ENCODE measurements around the gene AFAP1. TPM values are rescaled to one million over a fixed set of nuclear protein-coding genes. Genes with fewer than 3 reads are reported as not detected.
A peak's percentile ranks its signal among the peaks of the same experiment; 100 is the strongest.

The AFAP1 gene
- total and polyA plus RNA-seq, 2 donors (not counting 1 experiment from before 2014, with no cell fraction given), result 0.03 to 0.44 TPM

- CTCF ChIA-PET, result interaction anchor here (1.0 kb wide), 1 partner anchor 9 kb away, joined by 3 read pairs; no protein-coding TSS in a partner anchor
- Mint-ChIP-seq H3K4me1 (peaks cover 4% of the 10 kb centered on the region), H3K27me3 (no peaks in the 10 kb centered on the region), H3K27ac (no peak overlapping the region), H3K9me3 (ENCODE audit: insufficient read depth) (no peaks in the 10 kb centered on the region), H3K4me3 (peak overlapping the region; percentile 54)
- no peak overlapping the region for H3K4me2 ChIP-seq (replicated peaks; ENCODE audit: low read depth, low read length, poor library complexity, severe bottlenecking)
- POLR2A ChIA-PET, result no interaction called here
- no peaks in the 10 kb centered on the region for H4K20me1 ChIP-seq (ENCODE audit: control insufficient read depth, insufficient read depth, low read length, poor library complexity, severe bottlenecking)
- 95% methylated on average over 6 of the region's 7 CpGs for WGBS (ENCODE audit: insufficient coverage)
- no peak overlapping the region for H3K4me3 ChIP-seq (ENCODE audit: control extremely low read depth in 1 of 5, extremely low read depth in 1 of 5, insufficient read depth in 1 of 5, low read depth in 2 of 5, low read length in 4 of 5)
- no peaks in the 10 kb centered on the region for H3K36me3 ChIP-seq (replicated peaks in 1 of 2; ENCODE audit: control extremely low read depth in 1 of 2, control insufficient read depth in 1 of 2, extremely low read depth in 1 of 2, insufficient read depth in 2 of 2, low read length in 1 of 2)
- no peaks in the 10 kb centered on the region for H3K79me2 ChIP-seq (ENCODE audit: control insufficient read depth, insufficient read depth, low read length)
- no peak overlapping the region for H3K27ac ChIP-seq (ENCODE audit: low read length in 2 of 2)
- TF ChIP-seq EZH2 (IDR thresholded peaks at IDR 0.05; ENCODE audit: borderline replicate concordance, insufficient read depth, low read depth, low read length, poor library complexity, severe bottlenecking) (no peak), CTCF (IDR thresholded peaks at IDR 0.05) (no peak)
- H3K4me1 ChIP-seq (ENCODE audit: control insufficient read depth in 2 of 2, insufficient read depth in 2 of 2, low read length in 2 of 2), result no peaks in the 10 kb centered on the region
- DNase-seq, result no peak
- H2AFZ ChIP-seq (ENCODE audit: insufficient read depth, low read depth, low read length, poor library complexity, severe bottlenecking), result no peak overlapping the region
- intact Hi-C loops (cut with micrococcal nuclease), result no loop called here
- H3K27me3 ChIP-seq (replicated peaks in 1 of 4; ENCODE audit: control extremely low read depth in 1 of 4, control insufficient read depth in 3 of 4, insufficient read depth in 4 of 4, low read length in 3 of 4), result no peaks in the 10 kb centered on the region
- H3K9me3 ChIP-seq (ENCODE audit: control extremely low read depth in 1 of 3, control insufficient read depth in 2 of 3, insufficient read depth in 1 of 3, low read length in 2 of 3), result peaks cover 0 to 2% (median 0%) of the 10 kb centered on the region in 3 donors
- H3K9ac ChIP-seq (ENCODE audit: low read length), result no peak overlapping the region
- no peak for ATAC-seq (ENCODE audit: low read depth)
Observed at GRCh38 chr4:7759635-7760034, 180.0 kb downstream of the AFAP1 start.

- H3K27me3 Mint-ChIP-seq, result peaks cover under 1% of the 10 kb centered on the region
- no peak overlapping the region for H3K4me3 ChIP-seq (ENCODE audit: control extremely low read depth in 1 of 5, extremely low read depth in 1 of 5, insufficient read depth in 1 of 5, low read depth in 2 of 5, low read length in 4 of 5)
- POLR2A ChIA-PET, result no interaction called here
Observed at GRCh38 chr4:7759216-7759615, 180.4 kb downstream of the AFAP1 start.

More at GRCh38 chr4:7759216-7759615, 180.4 kb downstream of the AFAP1 start:
- Histone ChIP-seq H2AFZ (ENCODE audit: insufficient read depth, low read depth, low read length, poor library complexity, severe bottlenecking) (no peak overlapping the region), H3K9me3 (ENCODE audit: control extremely low read depth in 1 of 3, control insufficient read depth in 2 of 3, insufficient read depth in 1 of 3, low read length in 2 of 3) (peaks cover 0 to 4% (median 0%) of the 10 kb centered on the region in 3 donors), H3K27me3 (replicated peaks in 1 of 4; ENCODE audit: control extremely low read depth in 1 of 4, control insufficient read depth in 3 of 4, insufficient read depth in 4 of 4, low read length in 3 of 4) (no peaks in the 10 kb centered on the region), H3K36me3 (replicated peaks in 1 of 2; ENCODE audit: control extremely low read depth in 1 of 2, control insufficient read depth in 1 of 2, extremely low read depth in 1 of 2, insufficient read depth in 2 of 2, low read length in 1 of 2) (no peaks in the 10 kb centered on the region), H3K4me1 (ENCODE audit: control insufficient read depth in 2 of 2, insufficient read depth in 2 of 2, low read length in 2 of 2) (no peaks in the 10 kb centered on the region), H4K20me1 (ENCODE audit: control insufficient read depth, insufficient read depth, low read length, poor library complexity, severe bottlenecking) (no peaks in the 10 kb centered on the region), H3K9ac (ENCODE audit: low read length) (no peak overlapping the region), H3K27ac (ENCODE audit: low read length in 2 of 2) (no peak overlapping the region), H3K79me2 (ENCODE audit: control insufficient read depth, insufficient read depth, low read length) (no peaks in the 10 kb centered on the region), H3K4me2 (replicated peaks; ENCODE audit: low read depth, low read length, poor library complexity, severe bottlenecking) (no peak overlapping the region)
- no peak overlapping the region for H3K27ac Mint-ChIP-seq
- CTCF ChIA-PET, result interaction anchor here (1.0 kb wide), 1 partner anchor 8 kb away, joined by 3 read pairs; no protein-coding TSS in a partner anchor
- H3K9me3 Mint-ChIP-seq (ENCODE audit: insufficient read depth), result no peaks in the 10 kb centered on the region
- WGBS (ENCODE audit: insufficient coverage), result 66% methylated on average over 9 of the region's 12 CpGs
- no peak for DNase-seq
- H3K4me3 Mint-ChIP-seq, result peak overlapping the region; percentile 54
- intact Hi-C loops (cut with micrococcal nuclease), result no loop called here
- no peak for TF ChIP-seq EZH2 (IDR thresholded peaks at IDR 0.05; ENCODE audit: borderline replicate concordance, insufficient read depth, low read depth, low read length, poor library complexity, severe bottlenecking)
- TF ChIP-seq CTCF (IDR thresholded peaks at IDR 0.05), result no peak
- ATAC-seq (ENCODE audit: low read depth), result no peak
- H3K4me1 Mint-ChIP-seq, result peaks cover 4% of the 10 kb centered on the region

Data from B cell (primary cell).